ENCODE results near the gene TSPAN3.

The TSPAN3 gene

GRCh38 chr15:77111789-77112188, 40.9 kb upstream of the TSPAN3 start:
- POLR2A ChIA-PET: no interaction called here
- CTCF ChIA-PET: no interaction called here
- TF ChIP-seq FOXM1 (IDR thresholded peaks at IDR 0.05; ENCODE audit: borderline replicate concordance): no peak
- no peak for TF ChIP-seq ARNT (IDR thresholded peaks at IDR 0.05)
- TF ChIP-seq CTBP1 (IDR thresholded peaks at IDR 0.05; ENCODE audit: borderline replicate concordance): no peak
- no peak for TF ChIP-seq TARDBP (IDR thresholded peaks at IDR 0.05)
- TF ChIP-seq HDGF (IDR thresholded peaks at IDR 0.05; ENCODE audit: borderline replicate concordance): no peak
- no peak for TF ChIP-seq ZNF384 (IDR thresholded peaks at IDR 0.05)
- no peak for TF ChIP-seq FOXK2 (IDR thresholded peaks at IDR 0.05)
- no peak for TF ChIP-seq NFRKB (IDR thresholded peaks at IDR 0.05)
- no peak for TF ChIP-seq BHLHE40 (IDR thresholded peaks at IDR 0.05; ENCODE audit: borderline replicate concordance)
- no peak for TF ChIP-seq LEF1 (IDR thresholded peaks at IDR 0.05; ENCODE audit: borderline replicate concordance)
- TF ChIP-seq FOXA1 (IDR thresholded peaks at IDR 0.05): no peak
- TF ChIP-seq SUZ12 (IDR thresholded peaks at IDR 0.05): no peak
- no peak for TF ChIP-seq SP1 (IDR thresholded peaks at IDR 0.05)
- no peak for TF ChIP-seq L3MBTL2 (conservative IDR thresholded peaks at IDR 0.05)
- no peak for TF ChIP-seq PKNOX1 (IDR thresholded peaks at IDR 0.05)
- TF ChIP-seq ELF4 (IDR thresholded peaks at IDR 0.05): no peak
- no peak for DNase-seq (ENCODE audit: extremely low spot score)

GRCh38 chr15:77107531-77108355, 36.8 kb upstream of the TSPAN3 start:
- CTCF ChIA-PET: interaction anchor here (0.6 to 2.3 kb wide), 7 partner anchors 11 to 435 kb away, joined by 3 to 14 read pairs (median 4); no protein-coding TSS in a partner anchor
- DNase-seq (ENCODE audit: extremely low spot score): peak; percentile 77
- POLR2A ChIA-PET: no interaction called here
- TF ChIP-seq FOXA1 (IDR thresholded peaks at IDR 0.05) (no peak), ELF4 (IDR thresholded peaks at IDR 0.05) (no peak), BHLHE40 (IDR thresholded peaks at IDR 0.05; ENCODE audit: borderline replicate concordance) (no peak), FOXM1 (IDR thresholded peaks at IDR 0.05; ENCODE audit: borderline replicate concordance) (no peak), FOXK2 (IDR thresholded peaks at IDR 0.05) (no peak), LEF1 (IDR thresholded peaks at IDR 0.05; ENCODE audit: borderline replicate concordance) (no peak)

- CTCF ChIA-PET: interaction anchor here (0.6 to 2.3 kb wide), 8 partner anchors 12 to 436 kb away, joined by 3 to 14 read pairs (median 4); no protein-coding TSS in a partner anchor
- POLR2A ChIA-PET: no interaction called here
- no peak for TF ChIP-seq CTBP1 (IDR thresholded peaks at IDR 0.05; ENCODE audit: borderline replicate concordance)
- TF ChIP-seq FOXA1 (IDR thresholded peaks at IDR 0.05): no peak
- no peak for TF ChIP-seq LEF1 (IDR thresholded peaks at IDR 0.05; ENCODE audit: borderline replicate concordance)
- TF ChIP-seq PKNOX1 (IDR thresholded peaks at IDR 0.05): no peak
- TF ChIP-seq L3MBTL2 (conservative IDR thresholded peaks at IDR 0.05): no peak
- no peak for TF ChIP-seq FOXK2 (IDR thresholded peaks at IDR 0.05)
- TF ChIP-seq SUZ12 (IDR thresholded peaks at IDR 0.05): no peak
- no peak for TF ChIP-seq FOXM1 (IDR thresholded peaks at IDR 0.05; ENCODE audit: borderline replicate concordance)
- TF ChIP-seq HDGF (IDR thresholded peaks at IDR 0.05; ENCODE audit: borderline replicate concordance): no peak
- no peak for TF ChIP-seq ELF4 (IDR thresholded peaks at IDR 0.05)
- TF ChIP-seq ZNF384 (IDR thresholded peaks at IDR 0.05): no peak
- TF ChIP-seq NFRKB (IDR thresholded peaks at IDR 0.05): no peak
- TF ChIP-seq TARDBP (IDR thresholded peaks at IDR 0.05): no peak
- no peak for TF ChIP-seq BHLHE40 (IDR thresholded peaks at IDR 0.05; ENCODE audit: borderline replicate concordance)
- TF ChIP-seq ARNT (IDR thresholded peaks at IDR 0.05): no peak
- no peak for TF ChIP-seq SP1 (IDR thresholded peaks at IDR 0.05)
- no peak for DNase-seq (ENCODE audit: extremely low spot score)
These were observed 36.2 kb upstream of the TSPAN3 start for GRCh38 chr15:77107068-77107467.

- DNase-seq (ENCODE audit: extremely low spot score): no peak
- TF ChIP-seq ARNT (IDR thresholded peaks at IDR 0.05) (no peak), LEF1 (IDR thresholded peaks at IDR 0.05; ENCODE audit: borderline replicate concordance) (no peak), BHLHE40 (IDR thresholded peaks at IDR 0.05; ENCODE audit: borderline replicate concordance) (no peak), L3MBTL2 (conservative IDR thresholded peaks at IDR 0.05) (no peak), ZNF384 (IDR thresholded peaks at IDR 0.05) (no peak), SP1 (IDR thresholded peaks at IDR 0.05) (no peak), PKNOX1 (IDR thresholded peaks at IDR 0.05) (no peak), SUZ12 (IDR thresholded peaks at IDR 0.05) (no peak), NFRKB (IDR thresholded peaks at IDR 0.05) (no peak), TARDBP (IDR thresholded peaks at IDR 0.05) (no peak), FOXK2 (IDR thresholded peaks at IDR 0.05) (no peak), FOXM1 (IDR thresholded peaks at IDR 0.05; ENCODE audit: borderline replicate concordance) (no peak), ELF4 (IDR thresholded peaks at IDR 0.05) (no peak)
- ChIA-PET CTCF (interaction anchor here (0.6 to 2.3 kb wide), 3 partner anchors 10 to 439 kb away, joined by 3 to 9 read pairs (median 7); no protein-coding TSS in a partner anchor), POLR2A (interaction anchor here (0.6 kb wide), 1 partner anchor 224 kb away, joined by 3 read pairs; no protein-coding TSS in a partner anchor)
These were observed 33.2 kb upstream of the TSPAN3 start for GRCh38 chr15:77104155-77104554.

GRCh38 chr15:77099741-77100463, 29.0 kb upstream of the TSPAN3 start:
- POLR2A ChIA-PET: no interaction called here
- DNase-seq (ENCODE audit: extremely low spot score): no peak
- CTCF ChIA-PET: no interaction called here
- TF ChIP-seq FOXK2 (IDR thresholded peaks at IDR 0.05): no peak
